HG03025 (cell line): ENCODE data around the gene PNMA8B.
"Not testable (repeated sequence)": the region's sequence is repeated elsewhere in the genome, so short reads cannot be mapped to it uniquely, and the experiment has no call there.

Source experiments
- ATAC-seq: cut with Tn5 transposase; IDR thresholded peaks from one replicate; pipeline ENCODE4 v1.9.1; 2021; ENCODE audit warnings: mild to moderate bottlenecking, moderate library complexity; ENCODE audit not compliant: unreplicated experiment, low FRiP score

The PNMA8B gene, protein sequence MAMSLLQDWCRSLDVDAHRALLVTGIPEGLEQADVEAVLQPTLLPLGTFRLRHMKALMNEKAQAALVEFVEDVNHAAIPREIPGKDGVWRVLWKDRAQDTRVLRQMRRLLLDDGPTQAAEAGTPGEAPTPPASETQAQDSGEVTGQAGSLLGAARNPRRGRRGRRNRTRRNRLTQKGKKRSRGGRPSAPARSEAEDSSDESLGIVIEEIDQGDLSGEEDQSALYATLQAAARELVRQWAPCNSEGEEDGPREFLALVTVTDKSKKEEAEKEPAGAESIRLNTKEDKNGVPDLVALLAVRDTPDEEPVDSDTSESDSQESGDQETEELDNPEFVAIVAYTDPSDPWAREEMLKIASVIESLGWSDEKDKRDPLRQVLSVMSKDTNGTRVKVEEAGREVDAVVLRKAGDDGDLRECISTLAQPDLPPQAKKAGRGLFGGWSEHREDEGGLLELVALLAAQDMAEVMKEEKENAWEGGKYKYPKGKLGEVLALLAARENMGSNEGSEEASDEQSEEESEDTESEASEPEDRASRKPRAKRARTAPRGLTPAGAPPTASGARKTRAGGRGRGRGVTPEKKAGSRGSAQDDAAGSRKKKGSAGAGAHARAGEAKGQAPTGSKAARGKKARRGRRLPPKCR

DNA sequence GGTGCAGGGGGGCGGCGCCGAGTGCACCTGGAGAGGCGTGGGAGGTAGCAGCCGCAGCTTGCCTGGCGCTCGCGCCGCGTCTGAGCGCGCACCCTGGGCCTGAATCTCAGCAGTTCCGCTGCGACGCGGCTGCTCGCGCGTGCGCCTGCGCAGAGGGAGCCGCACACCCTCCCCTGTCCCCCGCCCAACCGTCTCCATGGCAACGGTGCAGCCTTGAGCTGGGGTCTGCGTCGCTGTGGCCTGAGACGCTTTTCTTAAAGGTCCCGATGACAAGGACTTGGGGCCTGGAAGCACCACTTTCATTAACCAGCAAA, at the start of gene PNMA8B:
Gene PNMA8B, minus strand, starts transcription at position 82 of the 314 bp plus-strand sequence. CDS start 402 bp downstream, outside the sequence.
- no peak for ATAC-seq

DNA sequence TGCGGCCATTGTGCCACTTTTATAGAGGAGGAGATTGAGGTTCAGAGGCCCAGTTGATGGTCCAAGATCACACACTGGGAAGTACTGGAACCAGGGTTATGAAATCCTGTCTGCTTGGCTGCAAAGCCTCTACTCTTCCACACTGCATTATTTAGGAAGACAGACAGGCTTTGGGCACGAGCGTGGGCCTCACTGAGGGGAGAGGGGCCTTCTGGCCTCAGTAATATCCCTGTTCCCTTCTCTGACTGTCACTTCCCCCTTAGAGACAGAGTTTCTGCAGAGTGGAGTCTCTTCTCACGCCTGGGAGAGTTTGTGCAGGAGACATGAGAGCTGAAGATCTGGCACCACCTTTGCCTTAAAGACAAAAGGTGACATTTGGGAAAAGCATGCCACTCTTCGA, 49.0 kb upstream of the PNMA8B start:
- ATAC-seq: no peak

DNA sequence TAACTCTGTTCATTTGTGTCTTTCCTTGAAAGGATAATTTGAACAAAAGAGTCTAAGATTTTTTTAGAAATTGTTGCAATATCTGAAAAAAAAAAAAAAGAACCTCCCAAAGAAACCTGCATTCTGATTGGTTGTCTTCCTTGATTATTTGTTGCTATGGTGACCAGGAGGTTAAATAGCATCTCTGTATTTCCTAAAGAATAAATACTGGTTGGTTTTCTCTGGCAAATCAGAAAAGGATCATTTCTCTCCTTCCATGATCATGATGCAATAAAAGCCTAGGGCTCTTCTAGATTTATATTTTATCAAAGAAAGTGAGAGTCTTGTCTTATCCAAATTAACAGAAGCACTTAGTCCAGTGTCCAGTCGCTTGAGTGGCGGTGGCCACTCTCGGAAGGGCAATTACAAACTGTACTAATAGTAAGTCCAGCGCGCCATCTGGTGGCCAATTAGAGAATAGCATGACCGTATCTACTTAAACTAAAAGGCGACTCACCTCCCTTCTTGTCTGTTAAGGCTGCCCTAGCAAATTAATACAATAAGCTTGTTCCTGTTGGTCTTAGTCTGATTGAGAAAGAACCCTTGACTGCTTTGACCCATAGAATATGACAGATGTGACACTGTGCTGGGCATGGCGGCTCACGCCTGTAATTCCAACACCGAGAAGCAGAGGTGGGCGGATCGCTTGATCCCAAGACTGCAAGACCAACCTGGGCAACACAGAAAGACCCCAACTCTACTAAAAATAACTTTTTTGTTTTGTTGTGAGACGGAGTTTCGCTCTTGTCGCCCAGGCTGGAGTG, 47.0 kb upstream of the PNMA8B start:
- ATAC-seq: no peak

DNA sequence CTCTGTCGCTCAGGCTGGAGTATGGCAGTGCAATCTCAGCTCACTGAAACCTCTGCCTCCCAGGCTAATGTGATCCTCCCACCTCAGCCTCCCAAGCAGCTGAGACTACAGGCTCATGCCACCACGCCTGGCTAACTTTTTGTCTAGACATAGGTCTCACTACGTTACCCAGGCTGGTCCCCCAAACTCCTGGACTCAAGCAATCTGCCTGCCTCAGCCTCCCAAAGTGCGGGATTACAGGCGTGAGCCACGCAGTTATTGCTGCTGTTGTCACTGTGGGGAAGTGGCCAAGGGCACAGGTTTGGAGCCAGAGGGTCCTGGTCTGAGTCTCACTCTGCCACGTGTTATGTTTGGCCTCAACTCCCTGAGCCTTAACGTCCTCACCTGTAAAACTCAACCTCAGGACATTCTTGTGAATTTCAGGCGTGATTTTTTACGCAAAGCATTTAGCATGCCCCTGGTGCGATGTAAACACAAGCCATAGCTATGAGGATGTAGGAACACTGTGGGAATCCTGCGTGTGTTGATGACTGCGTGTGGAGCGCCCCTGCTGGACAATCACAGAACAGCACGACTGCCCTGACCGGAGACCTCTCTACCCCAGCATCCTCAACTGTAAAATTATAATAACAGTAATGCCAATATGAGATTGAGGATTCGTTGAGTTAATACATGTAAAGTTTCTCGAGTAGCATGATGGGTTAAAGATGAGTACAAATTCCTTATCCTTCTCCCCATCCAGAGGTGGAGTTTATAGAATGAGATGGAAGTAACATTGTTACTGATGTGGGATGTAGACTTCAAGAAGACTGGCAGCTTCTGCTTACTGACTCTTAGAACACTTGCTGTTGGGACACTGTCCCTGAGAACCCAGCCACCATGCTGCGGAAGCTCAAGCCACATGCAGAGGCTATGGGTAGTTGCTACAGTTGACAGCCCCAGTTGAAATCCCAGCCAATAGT, 41.8 kb upstream of the PNMA8B start:
- ATAC-seq: no peak

DNA sequence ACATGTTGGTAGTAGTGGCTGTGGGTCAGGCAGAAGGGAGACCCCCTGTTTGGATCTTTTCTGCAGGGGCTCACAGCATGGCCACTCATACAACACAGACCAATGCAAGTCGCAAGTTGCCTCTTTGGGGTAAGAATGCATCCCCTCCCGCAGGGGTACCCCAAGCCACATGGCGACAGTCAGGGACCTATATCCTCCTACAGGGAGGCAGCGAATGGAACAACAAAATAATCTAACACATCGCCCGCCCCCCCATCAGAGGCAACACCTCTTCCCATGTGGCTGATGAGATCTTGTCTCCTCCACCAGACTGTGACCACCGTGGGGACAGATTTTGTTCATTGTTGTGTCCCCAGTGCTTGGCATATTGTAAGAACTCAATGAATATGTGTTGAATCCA, 40.7 kb upstream of the PNMA8B start:
- ATAC-seq: no peak

DNA sequence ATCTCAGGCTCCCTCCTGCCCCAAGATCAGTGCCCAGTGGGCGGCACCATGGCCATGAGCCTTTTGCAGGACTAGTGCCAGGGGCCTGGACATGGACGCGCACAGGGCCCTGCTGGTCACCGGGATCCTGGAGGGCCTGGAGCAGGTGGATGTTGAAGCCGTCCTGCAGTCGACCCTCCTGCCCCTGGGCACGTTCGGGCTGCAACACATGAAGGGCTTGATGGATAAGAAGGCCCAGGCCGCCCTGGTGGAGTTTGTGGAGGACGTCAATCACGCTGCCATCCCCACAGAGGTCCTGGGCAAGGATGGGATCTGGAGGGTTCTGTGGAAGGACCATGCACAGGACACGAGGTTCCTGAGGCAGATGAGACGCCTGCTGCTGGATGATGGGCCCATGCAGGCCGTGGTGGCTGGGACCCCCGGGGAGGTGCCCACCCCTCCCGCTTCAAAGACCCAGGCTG, 38.0 kb upstream of the PNMA8B start:
- ATAC-seq: no peak

DNA sequence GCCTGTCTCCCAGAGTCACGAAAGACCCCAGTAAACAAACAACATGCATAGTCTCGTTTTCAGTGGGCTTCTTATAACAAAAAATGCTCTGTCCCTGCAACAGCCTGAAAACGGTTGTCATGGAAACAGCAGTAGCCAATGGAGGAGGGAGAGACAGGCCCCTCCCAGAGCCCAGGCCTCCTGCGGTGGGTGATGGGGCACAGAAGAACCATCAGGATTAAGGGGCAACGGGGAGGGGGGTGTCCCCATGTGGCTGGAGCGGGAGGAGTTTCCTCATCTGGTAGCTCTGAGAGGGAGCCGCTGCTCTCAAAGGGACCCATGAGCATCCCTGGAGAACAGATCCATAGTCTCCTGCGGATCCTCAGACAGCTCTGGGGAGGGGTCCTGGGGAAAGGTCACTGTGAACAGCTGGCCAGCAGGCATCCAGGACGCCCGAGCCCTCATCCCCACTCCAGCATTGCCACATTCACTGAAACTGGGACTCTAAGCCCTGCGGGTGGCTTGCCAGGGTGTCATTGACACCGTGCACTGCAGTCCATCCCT, 37.5 kb upstream of the PNMA8B start:
- no peak for ATAC-seq

DNA sequence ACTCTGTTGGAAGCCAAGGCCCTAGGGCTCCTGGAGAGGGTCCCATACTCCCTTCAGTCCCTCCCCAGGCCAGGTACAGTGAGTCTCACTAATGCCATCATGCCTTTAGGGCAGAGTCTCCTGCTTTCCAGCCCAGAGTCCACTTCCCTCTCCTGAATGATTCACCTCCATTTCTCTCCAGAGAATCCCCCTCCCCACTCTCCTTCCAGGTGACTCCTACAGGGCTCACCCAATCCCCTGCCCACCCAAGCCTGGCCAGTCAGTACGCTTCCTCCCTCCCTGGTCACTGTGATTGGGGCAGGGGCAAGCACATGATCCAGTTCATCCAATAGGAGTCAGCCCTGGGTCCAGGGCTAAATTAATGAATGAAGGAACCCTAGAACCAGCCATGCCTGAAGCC, 35.0 kb upstream of the PNMA8B start:
- no peak for ATAC-seq

DNA sequence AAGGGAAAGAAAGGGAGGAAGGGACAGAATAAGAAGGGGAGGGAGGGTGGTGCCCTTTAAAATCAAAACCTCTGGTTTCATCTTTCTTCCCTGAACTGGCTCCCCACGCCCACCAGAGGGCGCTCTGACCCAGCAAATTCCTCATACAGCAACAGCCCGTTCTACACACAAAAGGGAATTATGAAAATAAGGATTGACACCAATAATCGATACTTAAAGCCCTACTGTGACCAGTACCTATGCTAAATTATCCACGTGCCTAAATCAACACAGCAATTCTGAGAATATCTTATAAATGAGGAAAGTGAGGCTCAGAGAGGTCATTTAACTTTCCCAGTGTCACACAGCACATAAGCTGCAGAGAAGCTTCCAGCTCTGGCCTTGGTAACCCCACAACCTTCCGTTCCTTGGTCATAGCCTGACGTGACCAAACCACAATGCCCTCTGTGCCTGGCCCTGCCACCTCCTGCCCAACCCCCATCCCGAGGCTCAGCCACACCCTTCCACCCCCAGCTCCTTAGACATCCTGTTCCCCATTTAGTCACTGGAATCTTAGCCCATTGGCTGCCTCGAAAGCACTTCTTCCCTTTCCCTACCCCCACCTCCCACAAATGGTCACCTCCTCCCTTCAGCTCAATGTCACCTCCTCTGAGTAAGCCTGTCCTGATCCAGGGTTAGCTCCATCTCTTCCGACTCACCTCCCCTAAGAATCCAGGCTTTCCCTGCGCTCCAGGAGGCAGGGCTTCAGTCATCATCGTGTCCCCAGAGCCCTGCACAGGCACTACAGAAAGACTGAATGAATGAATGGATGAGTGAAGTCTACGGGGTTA, 34.2 kb upstream of the PNMA8B start:
- ATAC-seq: no peak

DNA sequence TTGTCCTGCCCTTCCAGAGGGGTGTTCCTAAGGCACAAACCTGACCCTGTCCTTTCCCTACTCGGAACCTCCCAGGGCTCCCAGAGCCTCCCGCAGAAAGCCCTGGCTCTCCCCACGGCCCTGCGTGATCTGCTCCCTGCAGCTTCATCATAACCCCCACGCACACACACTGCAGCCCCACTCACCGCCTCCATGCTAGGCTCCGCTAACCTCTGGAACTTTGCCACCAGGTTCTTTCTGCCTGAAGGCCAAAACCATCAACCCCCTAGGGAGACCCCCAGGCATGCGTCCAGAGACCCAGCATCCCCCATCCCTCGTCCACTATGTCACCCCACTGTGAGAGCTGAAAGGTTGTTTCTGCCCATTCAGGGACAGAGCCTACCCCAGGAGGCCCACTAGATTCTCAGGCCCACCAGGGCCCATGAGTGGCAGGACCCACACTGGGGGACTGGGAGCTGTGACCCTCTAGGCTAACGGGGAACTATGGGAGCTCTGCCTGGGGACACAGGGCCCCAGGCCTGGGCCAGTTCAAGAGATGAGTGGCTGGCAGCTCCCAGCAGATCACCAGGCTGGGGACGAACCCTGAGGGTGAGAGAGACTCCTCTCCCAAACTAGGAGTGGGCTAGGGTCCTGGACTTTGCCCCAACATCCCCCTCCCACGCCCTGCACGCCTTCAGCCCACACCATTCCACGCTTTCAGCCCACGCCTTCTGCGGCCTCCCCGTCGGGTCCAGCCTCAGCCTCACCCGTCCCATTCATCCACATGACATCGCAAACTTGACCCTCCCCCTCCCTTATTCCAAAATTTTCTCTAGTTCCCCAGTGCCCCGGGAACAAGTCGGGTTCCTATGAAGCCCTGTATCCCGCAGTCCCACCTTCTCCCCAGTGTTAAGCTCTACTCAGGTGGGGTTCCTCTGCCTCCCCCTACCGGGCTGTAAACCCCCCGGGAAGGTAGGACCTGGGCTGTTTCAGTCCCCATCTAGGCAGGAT, 33.2 kb upstream of the PNMA8B start:
- ATAC-seq: no peak

DNA sequence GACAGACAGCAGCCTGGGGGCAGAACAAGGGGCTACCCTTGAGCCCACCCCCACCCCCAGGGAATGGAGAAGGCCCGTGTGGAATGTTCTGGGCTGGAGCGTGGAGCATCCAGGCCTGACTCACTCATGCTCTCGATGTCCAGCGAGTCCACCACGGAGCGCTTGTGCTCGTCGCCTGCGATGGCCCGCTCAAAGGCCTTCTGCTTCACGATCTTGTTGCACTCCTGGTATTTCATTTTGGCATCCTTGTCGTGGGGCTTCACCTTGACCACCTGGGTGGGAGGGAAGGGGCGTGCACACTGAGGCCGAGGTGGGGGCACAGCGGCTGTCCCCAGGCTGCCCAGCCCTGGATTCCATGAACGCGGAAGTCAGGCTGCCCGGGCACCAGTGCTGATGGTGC, 31.1 kb upstream of the PNMA8B start:
- ATAC-seq: not testable (repeated sequence)

DNA sequence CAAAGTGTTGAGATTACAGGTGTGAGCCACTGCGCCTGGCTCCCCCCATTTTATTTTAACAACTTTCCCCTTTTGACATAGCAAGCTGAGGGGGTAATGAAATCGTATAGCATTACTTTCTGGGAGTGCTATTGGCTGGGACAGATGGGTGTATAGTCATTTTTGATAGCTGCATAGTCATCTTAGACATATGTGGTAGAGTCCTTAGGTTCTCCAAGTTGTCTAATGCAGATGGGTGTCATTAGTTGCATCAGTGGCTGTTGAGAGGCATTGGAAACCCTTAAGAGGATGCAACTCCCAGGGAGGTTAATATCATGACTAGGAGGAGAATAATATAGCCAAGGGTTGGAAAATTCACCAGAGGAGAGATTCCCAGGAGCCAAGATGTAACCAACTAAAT, 28.6 kb upstream of the PNMA8B start:
- no peak for ATAC-seq

DNA sequence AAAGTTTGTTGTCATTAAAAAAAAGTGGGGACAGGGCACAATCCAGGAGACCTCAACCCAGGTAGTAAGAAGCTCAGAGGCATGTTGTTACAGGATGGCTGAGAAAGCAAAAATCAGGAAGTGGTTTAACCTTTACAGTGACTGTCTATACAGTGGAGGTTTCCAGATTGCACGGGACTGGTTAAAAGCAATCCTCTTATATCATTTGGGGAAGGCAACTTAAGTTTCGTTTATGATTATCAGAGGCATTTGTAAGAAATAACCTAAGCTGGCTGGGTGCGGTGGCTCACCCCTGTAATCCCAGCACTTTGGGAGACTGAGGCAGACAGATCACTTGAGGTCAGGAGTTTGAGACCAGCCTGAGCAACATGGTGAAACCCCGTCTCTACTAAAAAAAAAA, 27.3 kb upstream of the PNMA8B start:
- not testable (repeated sequence) for ATAC-seq

DNA sequence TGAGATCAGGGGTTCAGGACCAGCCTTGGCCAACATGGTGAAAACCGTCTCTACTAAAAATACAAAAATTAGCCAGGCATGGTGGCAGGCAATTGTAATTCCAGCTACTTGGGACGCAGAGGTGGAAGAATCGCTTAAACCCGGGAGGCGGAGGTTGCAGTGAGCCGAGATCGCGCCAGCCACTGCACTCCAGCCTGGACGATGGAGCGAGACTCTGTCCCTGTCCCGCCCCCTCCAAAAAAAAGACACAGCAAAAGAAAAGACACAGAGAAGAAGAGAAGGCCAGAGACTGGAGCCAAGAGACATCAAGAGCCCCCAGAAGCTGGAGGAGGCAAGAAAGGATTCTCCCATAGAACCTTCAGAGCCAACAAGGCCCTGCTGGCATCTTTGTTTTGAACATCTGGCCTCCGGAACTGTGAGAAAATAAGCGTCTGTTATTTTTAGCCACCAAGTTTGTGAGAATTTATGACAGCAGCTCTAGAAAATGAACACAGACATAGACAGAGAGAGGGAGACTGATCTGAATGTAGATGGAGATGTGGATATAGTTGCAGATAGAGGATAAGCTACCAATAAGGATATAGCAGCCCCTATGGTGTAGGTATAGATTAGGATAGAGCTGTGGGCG, 25.7 kb upstream of the PNMA8B start:
- ATAC-seq: no peak

DNA sequence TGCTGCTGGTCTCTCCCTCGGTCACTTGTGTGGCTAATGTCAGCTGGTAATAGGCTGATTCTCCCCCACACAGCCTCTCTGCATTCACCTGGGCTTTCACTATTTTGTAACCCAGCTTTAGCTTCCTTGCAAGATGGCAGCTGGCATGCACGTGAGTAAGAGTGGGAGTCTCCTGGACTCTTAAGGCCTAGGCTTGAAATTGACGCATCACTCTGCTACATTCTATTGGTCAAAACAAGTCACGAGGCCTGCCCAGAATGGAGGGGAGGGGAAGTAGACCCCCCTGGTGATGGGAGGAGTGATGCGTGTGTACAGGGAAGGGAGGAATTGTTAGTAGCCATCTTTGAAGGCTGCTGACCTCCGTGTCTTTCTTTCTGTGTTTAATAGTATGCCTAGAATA, 24.9 kb upstream of the PNMA8B start:
- ATAC-seq: no peak

DNA sequence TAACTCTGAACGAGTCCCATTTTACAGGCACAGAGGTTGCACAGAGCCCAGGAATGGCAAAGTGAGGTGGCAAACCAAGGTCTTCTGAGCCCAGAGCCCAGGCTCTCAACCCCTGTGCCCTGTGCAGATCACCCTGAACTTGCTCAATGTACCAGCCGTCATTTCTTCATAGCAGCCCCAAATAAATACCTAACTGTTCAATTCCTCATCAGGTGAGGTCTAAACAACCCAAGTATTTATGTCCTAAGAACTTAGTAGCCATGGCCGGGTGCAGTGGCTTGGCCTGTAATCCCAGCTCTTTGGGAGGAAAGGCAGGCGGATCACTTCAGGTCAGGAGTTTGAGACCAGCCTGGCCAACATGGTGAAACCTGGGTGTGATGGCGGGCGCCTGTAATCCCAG, 21.8 kb upstream of the PNMA8B start:
- ATAC-seq: no peak

DNA sequence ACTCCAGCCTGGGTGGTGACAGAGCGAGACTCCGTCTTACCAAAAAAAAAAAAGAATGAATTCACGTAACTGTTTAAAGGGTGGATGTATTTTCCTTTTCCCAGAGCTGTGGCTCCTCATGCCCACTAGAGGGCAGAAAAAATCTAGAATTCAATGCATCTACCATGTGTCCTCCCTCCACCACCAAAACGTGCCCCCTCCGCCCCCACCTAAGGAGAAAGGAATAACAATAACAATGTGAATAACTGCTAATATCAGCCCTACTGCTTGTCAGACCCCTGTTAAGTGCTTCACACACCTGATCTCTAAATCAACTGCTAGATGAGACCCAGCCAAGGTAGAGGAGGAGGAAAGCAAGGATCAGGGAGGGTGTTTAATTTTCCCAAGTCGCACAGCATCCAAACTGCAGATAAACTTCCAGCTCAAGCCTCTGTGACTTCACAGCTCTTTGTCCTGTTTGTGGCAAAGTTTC, 20.2 kb upstream of the PNMA8B start:
- ATAC-seq: no peak

DNA sequence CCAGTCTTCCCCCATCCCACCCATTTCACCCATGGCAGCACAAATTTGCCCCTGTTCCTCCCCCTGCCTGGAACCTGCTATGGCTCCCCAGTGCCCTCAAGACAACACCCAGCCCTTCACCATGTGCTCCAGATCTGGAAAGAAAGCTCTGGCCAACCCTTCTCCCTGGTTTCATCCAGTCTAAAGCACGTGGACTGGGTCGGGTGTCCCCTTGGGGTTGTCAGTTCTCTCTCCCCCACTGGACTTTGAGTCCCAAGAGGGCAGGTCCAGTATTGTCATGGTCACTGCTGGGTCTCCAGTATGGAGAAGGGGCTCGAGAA, 19.6 kb upstream of the PNMA8B start:
- no peak for ATAC-seq
